Ishikawa (cell line): ENCODE results near the gene PLCB1.

Experiments
- CEBPB ChIP-seq: IDR thresholded peaks from 2 replicates; pipeline ENCODE4 v1.6.1; 2012
- EP300 ChIP-seq: IDR thresholded peaks from 2 replicates; pipeline ENCODE4 v1.6.1; 2012; ENCODE audit warnings: borderline replicate concordance
- FOXM1 ChIP-seq: IDR thresholded peaks from 2 replicates; pipeline ENCODE4 v1.6.1; 2012; ENCODE audit warnings: low read depth, borderline replicate concordance
- MAX ChIP-seq: IDR thresholded peaks from 2 replicates; pipeline ENCODE4 v1.6.1; 2012
- RAD21 ChIP-seq: IDR thresholded peaks from 2 replicates; pipeline ENCODE4 v1.6.1; 2012; ENCODE audit warnings: low read depth
- REST ChIP-seq: IDR thresholded peaks from 2 replicates; pipeline ENCODE4 v1.6.1; 2012; ENCODE audit warnings: low read depth, mild to moderate bottlenecking
- TAF1 ChIP-seq: IDR thresholded peaks from 2 replicates; pipeline ENCODE4 v1.6.1; 2012; ENCODE audit warnings: low read depth, mild to moderate bottlenecking
- TCF12 ChIP-seq: IDR thresholded peaks from 2 replicates; pipeline ENCODE4 v1.6.1; 2012; ENCODE audit warnings: low read depth
- USF1 ChIP-seq: IDR thresholded peaks from 2 replicates; pipeline ENCODE4 v1.6.1; 2012
- YY1 ChIP-seq: IDR thresholded peaks from 2 replicates; pipeline ENCODE4 v1.6.1; 2012; ENCODE audit warnings: low read depth
- ZBTB7A ChIP-seq: IDR thresholded peaks from 2 replicates; pipeline ENCODE4 v1.6.1; 2012; ENCODE audit warnings: low read depth

DNA sequence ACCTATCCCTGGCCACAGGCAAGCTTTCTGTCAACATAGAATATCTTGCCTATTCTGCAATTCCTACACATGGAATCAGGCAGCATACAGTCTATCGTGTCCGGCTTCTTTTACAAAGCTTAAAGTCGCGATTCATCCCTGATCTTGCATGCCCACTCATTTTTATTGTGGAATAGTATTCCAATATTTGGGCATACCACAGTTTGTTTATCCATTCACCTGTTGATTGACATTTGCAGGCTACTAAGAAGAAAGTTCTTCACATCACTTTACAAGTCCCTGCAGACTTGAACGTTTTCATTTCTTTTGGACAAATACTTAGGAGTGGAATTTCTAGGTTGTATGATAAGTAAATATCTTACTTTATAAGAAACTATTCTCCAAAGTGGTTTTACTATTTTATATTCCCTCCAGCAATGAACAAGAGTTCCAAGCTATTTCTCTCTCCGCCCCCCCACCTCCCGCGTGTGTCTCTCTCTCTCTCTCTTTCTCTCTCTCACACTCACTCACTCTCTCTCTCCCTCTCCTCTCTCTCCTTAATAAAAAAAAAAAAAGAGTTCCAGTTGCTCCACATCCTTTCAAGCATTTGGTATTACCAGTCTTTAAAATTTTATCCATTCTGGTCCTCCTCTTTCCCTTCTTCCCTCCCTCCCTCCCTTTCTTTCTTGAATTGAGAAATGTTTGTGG lies 1.1 kb upstream of the PLCB1 start:
- TF ChIP-seq USF1 (no peak), ZBTB7A (no peak), FOXM1 (no peak), MAX (no peak), TCF12 (no peak), EP300 (no peak), CEBPB (no peak), REST (no peak), TAF1 (no peak), RAD21 (no peak), YY1 (no peak)
